ENCODE results near the gene ZNF273.
"Not testable (repeated sequence)": the region's sequence is repeated elsewhere in the genome, so short reads cannot be mapped to it uniquely, and the experiment has no call there.

ZNF273 gene

GRCh38 chr7:64888901-64889685 lies 14.0 kb upstream of the ZNF273 start:
- Histone ChIP-seq H3K4me3 (ENCODE audit: insufficient read depth, low read depth, low read length, poor library complexity, severe bottlenecking) (peak overlapping the region; percentile 66), H3K27me3 (replicated peaks; ENCODE audit: control insufficient read depth, insufficient read depth, low read length, poor library complexity, severe bottlenecking) (peaks cover 9% of the 10 kb centered on the region), H3K27ac (ENCODE audit: insufficient read depth, low read length, poor library complexity, severe bottlenecking) (no peak overlapping the region), H3K36me3 (ENCODE audit: control insufficient read depth, insufficient read depth, low read length) (no peaks in the 10 kb centered on the region), H3K9me3 (ENCODE audit: control insufficient read depth, low read length) (no peaks in the 10 kb centered on the region), H3K4me1 (ENCODE audit: control insufficient read depth, insufficient read depth, low read length, poor library complexity, severe bottlenecking) (peaks cover 14% of the 10 kb centered on the region)
- no peak for DNase-seq

DNA sequence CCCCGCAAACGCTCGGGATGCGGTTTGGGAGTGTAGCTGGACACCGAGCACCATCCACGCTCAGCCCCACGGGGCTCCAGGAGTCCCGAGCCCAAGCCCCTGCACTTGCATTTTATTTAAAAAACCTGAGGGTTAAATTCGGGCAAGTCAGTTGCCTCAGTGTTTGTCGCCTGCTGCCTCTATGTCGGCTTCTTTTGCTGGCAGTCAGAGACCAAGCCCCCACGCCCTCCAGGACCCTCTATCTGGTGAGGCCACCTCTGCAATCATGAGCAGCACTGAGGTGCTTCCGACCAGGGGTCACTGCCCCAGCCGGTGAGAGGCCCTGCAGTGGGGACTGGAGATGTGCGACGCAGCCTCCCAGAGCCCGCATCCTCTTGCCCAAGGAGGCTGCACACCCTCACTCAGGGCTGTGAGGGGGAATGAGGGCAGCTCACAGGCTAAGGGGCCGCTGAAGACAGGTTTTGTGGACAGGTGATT lies 13.3 kb upstream of the ZNF273 start:
- DNase-seq = no peak
- H3K27me3 ChIP-seq (replicated peaks; ENCODE audit: control insufficient read depth, insufficient read depth, low read length, poor library complexity, severe bottlenecking) = peaks cover 9% of the 10 kb centered on the region
- H3K4me3 ChIP-seq (ENCODE audit: insufficient read depth, low read depth, low read length, poor library complexity, severe bottlenecking) = peak overlapping the region; percentile 66

GRCh38 chr7:64890273-64890672 lies 12.8 kb upstream of the ZNF273 start:
- not testable (repeated sequence) for H3K4me3 ChIP-seq (ENCODE audit: insufficient read depth, low read depth, low read length, poor library complexity, severe bottlenecking); H3K36me3 ChIP-seq (ENCODE audit: control insufficient read depth, insufficient read depth, low read length); DNase-seq; H3K9me3 ChIP-seq (ENCODE audit: control insufficient read depth, low read length); H3K27ac ChIP-seq (ENCODE audit: insufficient read depth, low read length, poor library complexity, severe bottlenecking); H3K27me3 ChIP-seq (replicated peaks; ENCODE audit: control insufficient read depth, insufficient read depth, low read length, poor library complexity, severe bottlenecking)
- peaks cover 14% of the 10 kb centered on the region for H3K4me1 ChIP-seq (ENCODE audit: control insufficient read depth, insufficient read depth, low read length, poor library complexity, severe bottlenecking)

More for the DNA sequence above, 13.3 kb upstream of the ZNF273 start:
- H3K9me3 ChIP-seq (ENCODE audit: control insufficient read depth, low read length) = no peaks in the 10 kb centered on the region
- H3K36me3 ChIP-seq (ENCODE audit: control insufficient read depth, insufficient read depth, low read length) = no peaks in the 10 kb centered on the region
- peaks cover 14% of the 10 kb centered on the region for H3K4me1 ChIP-seq (ENCODE audit: control insufficient read depth, insufficient read depth, low read length, poor library complexity, severe bottlenecking)
- no peak overlapping the region for H3K27ac ChIP-seq (ENCODE audit: insufficient read depth, low read length, poor library complexity, severe bottlenecking)

GRCh38 chr7:64890761-64891362 lies 12.2 kb upstream of the ZNF273 start:
- no peaks in the 10 kb centered on the region for H3K9me3 ChIP-seq (ENCODE audit: control insufficient read depth, low read length)
- H3K27me3 ChIP-seq (replicated peaks; ENCODE audit: control insufficient read depth, insufficient read depth, low read length, poor library complexity, severe bottlenecking) = peaks cover 9% of the 10 kb centered on the region
- no peak overlapping the region for H3K27ac ChIP-seq (ENCODE audit: insufficient read depth, low read length, poor library complexity, severe bottlenecking)
- peaks cover 14% of the 10 kb centered on the region for H3K4me1 ChIP-seq (ENCODE audit: control insufficient read depth, insufficient read depth, low read length, poor library complexity, severe bottlenecking)
- no peak for DNase-seq
- no peak overlapping the region for H3K4me3 ChIP-seq (ENCODE audit: insufficient read depth, low read depth, low read length, poor library complexity, severe bottlenecking)
- no peaks in the 10 kb centered on the region for H3K36me3 ChIP-seq (ENCODE audit: control insufficient read depth, insufficient read depth, low read length)

- not testable (repeated sequence) for H3K27me3 ChIP-seq (replicated peaks; ENCODE audit: control insufficient read depth, insufficient read depth, low read length, poor library complexity, severe bottlenecking); H3K4me3 ChIP-seq (ENCODE audit: insufficient read depth, low read depth, low read length, poor library complexity, severe bottlenecking); H3K36me3 ChIP-seq (ENCODE audit: control insufficient read depth, insufficient read depth, low read length); H3K27ac ChIP-seq (ENCODE audit: insufficient read depth, low read length, poor library complexity, severe bottlenecking); H3K9me3 ChIP-seq (ENCODE audit: control insufficient read depth, low read length); DNase-seq
- peaks cover 14% of the 10 kb centered on the region for H3K4me1 ChIP-seq (ENCODE audit: control insufficient read depth, insufficient read depth, low read length, poor library complexity, severe bottlenecking)
Measured at GRCh38 chr7:64891363-64892081, 11.6 kb upstream of the ZNF273 start.

GRCh38 chr7:64892116-64892515 lies 11.0 kb upstream of the ZNF273 start:
- Histone ChIP-seq H3K4me3 (ENCODE audit: insufficient read depth, low read depth, low read length, poor library complexity, severe bottlenecking) (no peak overlapping the region), H3K4me1 (ENCODE audit: control insufficient read depth, insufficient read depth, low read length, poor library complexity, severe bottlenecking) (peaks cover 14% of the 10 kb centered on the region), H3K27ac (ENCODE audit: insufficient read depth, low read length, poor library complexity, severe bottlenecking) (no peak overlapping the region), H3K27me3 (replicated peaks; ENCODE audit: control insufficient read depth, insufficient read depth, low read length, poor library complexity, severe bottlenecking) (peaks cover 9% of the 10 kb centered on the region), H3K36me3 (ENCODE audit: control insufficient read depth, insufficient read depth, low read length) (no peaks in the 10 kb centered on the region), H3K9me3 (ENCODE audit: control insufficient read depth, low read length) (no peaks in the 10 kb centered on the region)
- no peak for DNase-seq

GRCh38 chr7:64892666-64893309 lies 10.3 kb upstream of the ZNF273 start:
- DNase-seq = no peak
- H3K9me3 ChIP-seq (ENCODE audit: control insufficient read depth, low read length) = no peaks in the 10 kb centered on the region
- peaks cover 9% of the 10 kb centered on the region for H3K27me3 ChIP-seq (replicated peaks; ENCODE audit: control insufficient read depth, insufficient read depth, low read length, poor library complexity, severe bottlenecking)
- no peak overlapping the region for H3K27ac ChIP-seq (ENCODE audit: insufficient read depth, low read length, poor library complexity, severe bottlenecking)
- H3K36me3 ChIP-seq (ENCODE audit: control insufficient read depth, insufficient read depth, low read length) = no peaks in the 10 kb centered on the region
- H3K4me1 ChIP-seq (ENCODE audit: control insufficient read depth, insufficient read depth, low read length, poor library complexity, severe bottlenecking) = peaks cover 14% of the 10 kb centered on the region
- no peak overlapping the region for H3K4me3 ChIP-seq (ENCODE audit: insufficient read depth, low read depth, low read length, poor library complexity, severe bottlenecking)

DNA sequence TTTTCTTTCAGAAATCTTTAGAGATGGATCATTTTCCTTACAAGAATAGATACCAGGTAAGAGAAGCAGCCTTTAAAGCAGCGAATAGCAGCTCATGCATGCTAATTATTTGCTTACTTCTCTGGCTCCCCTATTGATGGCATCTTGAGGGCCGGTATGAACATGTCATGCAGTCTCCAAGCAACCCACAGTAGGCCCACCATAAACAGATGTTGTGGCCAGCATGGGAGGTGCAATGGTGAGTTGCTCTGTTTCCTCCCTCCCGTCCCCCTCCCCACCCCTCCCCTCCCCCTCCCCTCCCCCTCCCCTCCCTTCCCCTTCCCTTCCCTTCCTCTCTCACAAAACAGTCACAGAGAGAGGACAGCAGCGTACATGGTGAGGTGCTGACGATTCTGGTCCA lies 9.7 kb upstream of the ZNF273 start:
- Histone ChIP-seq H3K4me1 (ENCODE audit: control insufficient read depth, insufficient read depth, low read length, poor library complexity, severe bottlenecking) (peaks cover 10% of the 10 kb centered on the region), H3K4me3 (ENCODE audit: insufficient read depth, low read depth, low read length, poor library complexity, severe bottlenecking) (no peak overlapping the region), H3K27ac (ENCODE audit: insufficient read depth, low read length, poor library complexity, severe bottlenecking) (no peak overlapping the region), H3K27me3 (replicated peaks; ENCODE audit: control insufficient read depth, insufficient read depth, low read length, poor library complexity, severe bottlenecking) (peaks cover 7% of the 10 kb centered on the region), H3K9me3 (ENCODE audit: control insufficient read depth, low read length) (no peaks in the 10 kb centered on the region), H3K36me3 (ENCODE audit: control insufficient read depth, insufficient read depth, low read length) (no peaks in the 10 kb centered on the region)
- no peak for DNase-seq

DNA sequence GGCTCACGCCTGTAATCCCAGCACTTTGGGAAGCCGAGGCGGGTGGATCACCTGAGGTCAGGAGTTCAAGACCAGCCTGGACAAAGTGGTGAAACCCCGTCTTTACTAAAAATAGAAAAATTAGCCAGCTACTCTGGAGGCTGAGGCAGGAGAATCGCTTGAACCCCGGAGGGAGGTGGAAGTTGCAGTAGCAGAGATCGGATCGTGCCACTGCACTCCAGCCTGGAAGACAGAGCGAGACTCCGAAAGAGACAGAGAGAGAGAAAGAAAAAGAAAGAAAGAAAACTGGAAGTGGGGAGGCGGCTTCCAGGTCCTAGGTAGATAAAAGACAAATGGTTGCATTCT lies 640 bp upstream of the ZNF273 start:
- not testable (repeated sequence) for H3K27me3 ChIP-seq (replicated peaks; ENCODE audit: control insufficient read depth, insufficient read depth, low read length, poor library complexity, severe bottlenecking); H3K27ac ChIP-seq (ENCODE audit: insufficient read depth, low read length, poor library complexity, severe bottlenecking); H3K9me3 ChIP-seq (ENCODE audit: control insufficient read depth, low read length); DNase-seq; H3K36me3 ChIP-seq (ENCODE audit: control insufficient read depth, insufficient read depth, low read length)
- H3K4me3 ChIP-seq (ENCODE audit: insufficient read depth, low read depth, low read length, poor library complexity, severe bottlenecking) = peak overlapping the region; percentile 87
- H3K4me1 ChIP-seq (ENCODE audit: control insufficient read depth, insufficient read depth, low read length, poor library complexity, severe bottlenecking) = peaks cover 12% of the 10 kb centered on the region

All from effector memory CD4-positive, alpha-beta T cell (primary cell).